ENCODE results near the gene PHF1. TPM values are rescaled to one million over a fixed set of nuclear protein-coding genes. Genes with fewer than 3 reads are reported as not detected.

PHF1 gene
- total RNA-seq, 4 donors from 2014 or later, result 46.8 to 86.1 (median 77.3) TPM

DNA sequence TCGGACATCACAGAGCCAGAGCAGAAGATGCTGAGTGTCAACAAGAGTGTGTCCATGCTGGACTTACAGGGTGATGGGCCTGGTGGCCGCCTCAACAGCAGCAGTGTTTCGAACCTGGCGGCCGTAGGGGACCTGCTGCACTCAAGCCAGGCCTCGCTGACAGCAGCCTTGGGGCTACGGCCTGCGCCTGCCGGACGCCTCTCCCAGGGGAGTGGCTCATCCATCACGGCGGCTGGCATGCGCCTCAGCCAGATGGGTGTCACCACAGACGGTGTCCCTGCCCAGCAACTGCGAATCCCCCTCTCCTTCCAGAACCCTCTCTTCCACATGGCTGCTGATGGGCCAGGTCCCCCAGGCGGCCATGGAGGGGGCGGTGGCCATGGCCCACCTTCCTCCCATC lies 32.2 kb downstream of the PHF1 start:
- no peak for DNase-seq
- no peak overlapping the region for H3K27ac ChIP-seq
- no peaks in the 10 kb centered on the region for H3K9me3 ChIP-seq
- H3K27me3 ChIP-seq, result no peaks in the 10 kb centered on the region
- no peaks in the 10 kb centered on the region for H3K4me1 ChIP-seq
- TF ChIP-seq POLR2A (IDR thresholded peaks at IDR 0.05), result no peak
- TF ChIP-seq, protein P1, sequence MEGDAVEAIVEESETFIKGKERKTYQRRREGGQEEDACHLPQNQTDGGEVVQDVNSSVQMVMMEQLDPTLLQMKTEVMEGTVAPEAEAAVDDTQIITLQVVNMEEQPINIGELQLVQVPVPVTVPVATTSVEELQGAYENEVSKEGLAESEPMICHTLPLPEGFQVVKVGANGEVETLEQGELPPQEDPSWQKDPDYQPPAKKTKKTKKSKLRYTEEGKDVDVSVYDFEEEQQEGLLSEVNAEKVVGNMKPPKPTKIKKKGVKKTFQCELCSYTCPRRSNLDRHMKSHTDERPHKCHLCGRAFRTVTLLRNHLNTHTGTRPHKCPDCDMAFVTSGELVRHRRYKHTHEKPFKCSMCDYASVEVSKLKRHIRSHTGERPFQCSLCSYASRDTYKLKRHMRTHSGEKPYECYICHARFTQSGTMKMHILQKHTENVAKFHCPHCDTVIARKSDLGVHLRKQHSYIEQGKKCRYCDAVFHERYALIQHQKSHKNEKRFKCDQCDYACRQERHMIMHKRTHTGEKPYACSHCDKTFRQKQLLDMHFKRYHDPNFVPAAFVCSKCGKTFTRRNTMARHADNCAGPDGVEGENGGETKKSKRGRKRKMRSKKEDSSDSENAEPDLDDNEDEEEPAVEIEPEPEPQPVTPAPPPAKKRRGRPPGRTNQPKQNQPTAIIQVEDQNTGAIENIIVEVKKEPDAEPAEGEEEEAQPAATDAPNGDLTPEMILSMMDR (IDR thresholded peaks at IDR 0.05), result no peak
- H3K36me3 ChIP-seq, result peaks cover 0 to 23% (median 0%) of the 10 kb centered on the region in 3 donors
- no peak overlapping the region for H3K4me3 ChIP-seq

DNA sequence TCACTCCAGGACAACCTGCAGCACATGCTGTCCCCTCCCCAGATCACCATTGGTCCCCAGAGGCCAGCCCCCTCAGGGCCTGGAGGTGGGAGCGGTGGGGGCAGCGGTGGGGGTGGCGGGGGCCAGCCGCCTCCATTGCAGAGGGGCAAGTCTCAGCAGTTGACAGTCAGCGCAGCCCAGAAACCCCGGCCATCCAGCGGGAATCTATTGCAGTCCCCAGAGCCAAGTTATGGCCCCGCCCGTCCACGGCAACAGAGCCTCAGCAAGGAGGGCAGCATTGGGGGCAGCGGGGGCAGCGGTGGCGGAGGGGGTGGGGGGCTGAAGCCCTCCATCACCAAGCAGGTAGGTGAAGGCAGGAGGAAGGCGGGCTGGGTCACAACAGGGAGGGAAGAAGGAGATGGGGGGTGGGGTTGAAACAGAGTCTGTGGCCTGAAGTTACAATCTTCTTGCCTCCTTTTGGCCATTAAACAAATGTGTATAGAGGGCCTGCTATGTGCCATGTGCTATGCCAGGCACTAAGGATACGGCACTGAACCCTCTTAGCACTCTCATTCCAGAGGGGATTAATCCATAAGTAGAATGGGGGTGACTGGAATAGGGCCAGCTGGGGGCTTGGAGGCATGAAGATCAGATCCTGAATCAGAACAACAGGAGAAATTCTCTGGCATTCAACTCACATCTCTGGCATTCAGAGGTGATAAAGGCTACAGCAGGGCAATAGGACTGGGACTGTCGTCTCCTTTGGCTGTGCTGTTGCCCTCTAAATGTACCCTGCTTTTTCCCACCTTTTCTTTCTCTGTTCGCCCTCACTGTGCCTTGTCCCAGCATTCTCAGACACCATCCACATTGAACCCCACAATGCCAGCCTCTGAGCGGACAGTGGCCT lies 33.0 kb downstream of the PHF1 start:
- H3K9me3 ChIP-seq, result no peaks in the 10 kb centered on the region
- H3K4me3 ChIP-seq, result no peak overlapping the region
- H3K36me3 ChIP-seq, result peaks cover 0 to 14% (median 0%) of the 10 kb centered on the region in 3 donors
- TF ChIP-seq, protein P1 (IDR thresholded peaks at IDR 0.05), result no peak
- no peak for TF ChIP-seq POLR2A (IDR thresholded peaks at IDR 0.05)
- no peak overlapping the region for H3K27ac ChIP-seq
- no peaks in the 10 kb centered on the region for H3K4me1 ChIP-seq
- H3K27me3 ChIP-seq, result no peaks in the 10 kb centered on the region
- no peak for DNase-seq

DNA sequence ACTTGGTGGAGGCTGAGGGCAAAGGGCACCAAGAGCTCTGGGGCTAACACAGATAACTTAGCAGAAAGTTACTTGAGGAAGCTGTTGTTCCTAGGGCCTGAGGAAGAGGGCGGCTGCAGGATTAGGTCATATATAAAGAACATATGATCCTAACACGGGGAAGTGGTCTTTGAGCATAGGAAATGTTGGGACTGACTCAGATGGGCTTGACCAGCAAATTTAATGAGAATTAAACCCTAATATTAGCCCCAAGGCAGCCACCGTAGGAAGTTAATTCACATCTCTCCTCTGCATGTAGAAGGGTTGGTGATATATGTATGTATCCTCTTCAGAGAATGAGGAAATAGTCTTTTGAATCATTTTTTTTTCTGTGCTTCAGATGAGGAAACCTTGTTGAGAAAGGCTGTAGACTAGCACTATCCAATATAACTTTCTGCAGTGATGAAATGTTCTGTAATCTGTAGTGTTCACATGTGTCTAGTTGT lies 34.3 kb downstream of the PHF1 start:
- Histone ChIP-seq H3K9me3 (no peaks in the 10 kb centered on the region), H3K36me3 (peaks cover 0 to 14% (median 0%) of the 10 kb centered on the region in 3 donors), H3K4me1 (no peaks in the 10 kb centered on the region), H3K27ac (no peak overlapping the region), H3K4me3 (no peak overlapping the region), H3K27me3 (no peaks in the 10 kb centered on the region)
- no peak for DNase-seq
- TF ChIP-seq POLR2A (IDR thresholded peaks at IDR 0.05), result no peak
- TF ChIP-seq, protein P1 (IDR thresholded peaks at IDR 0.05), result no peak

- peaks cover 0 to 12% (median 0%) of the 10 kb centered on the region in 3 donors for H3K36me3 ChIP-seq
- TF ChIP-seq POLR2A (IDR thresholded peaks at IDR 0.05), result no peak
- TF ChIP-seq, protein P1 (IDR thresholded peaks at IDR 0.05), result no peak
- peak in 1 of 3 donors; percentile 27 for DNase-seq
- H3K4me3 ChIP-seq, result no peak overlapping the region
- no peaks in the 10 kb centered on the region for H3K27me3 ChIP-seq
- H3K9me3 ChIP-seq, result no peaks in the 10 kb centered on the region
- no peaks in the 10 kb centered on the region for H3K4me1 ChIP-seq
- no peak overlapping the region for H3K27ac ChIP-seq
These were observed 35.5 kb downstream of the PHF1 start for GRCh38 chr6:33446356-33446755.

- Histone ChIP-seq H3K27me3 (no peaks in the 10 kb centered on the region), H3K36me3 (peaks cover 0 to 5% (median 0%) of the 10 kb centered on the region in 3 donors), H3K4me1 (peaks cover 0 to 18% (median 7%) of the 10 kb centered on the region in 4 donors), H3K4me3 (no peak overlapping the region), H3K9me3 (no peaks in the 10 kb centered on the region), H3K27ac (no peak overlapping the region)
- TF ChIP-seq, protein P1 (IDR thresholded peaks at IDR 0.05), result no peak
- no peak for TF ChIP-seq POLR2A (IDR thresholded peaks at IDR 0.05)
- DNase-seq, result no peak
These were observed 39.6 kb downstream of the PHF1 start for GRCh38 chr6:33450434-33450833.

All from Peyer's patch (tissue), 4 donors.